Choroid plexus epithelial cell (primary cell): ENCODE measurements around the gene CLIP2.
"Not testable (repeated sequence)": the region's sequence is repeated elsewhere in the genome, so short reads cannot be mapped to it uniquely, and the experiment has no call there.

ENCODE experiments used
- DNase-seq: peaks from one replicate; pipeline ENCODE4 v3.0.0-alpha.2; 2010; ENCODE audit warnings: low read depth
- H3K4me3 ChIP-seq: 2 replicates; pipeline ENCODE4 v1.5.1; 2011; ENCODE audit warnings: low read depth, mild to moderate bottlenecking, control low read depth, low read length, moderate library complexity
- CTCF ChIP-seq: conservative IDR thresholded peaks from 2 replicates; pipeline ENCODE4 v1.5.1; 2011; ENCODE audit warnings: low read depth, mild to moderate bottlenecking, control low read depth, inconsistent platforms, low read length, moderate library complexity

The CLIP2 gene

GRCh38 chr7:74253835-74254128, 35.4 kb upstream of the CLIP2 start:
- DNase-seq, result no peak
- H3K4me3 ChIP-seq, result peak overlapping the region; percentile 99
- no peak for TF ChIP-seq CTCF

GRCh38 chr7:74254129-74254857, 34.9 kb upstream of the CLIP2 start, which contains the start of gene RFC2:
Gene RFC2, minus strand, starts transcription at chr7:74254399. Its CDS starts 16 bp downstream, at chr7:74254383.
- H3K4me3 ChIP-seq, result peak within 1 kb of the TSS; percentile 99
- DNase-seq, result peak; percentile 96
- TF ChIP-seq CTCF, result peak; percentile 21

GRCh38 chr7:74254858-74255379, 34.3 kb upstream of the CLIP2 start:
- DNase-seq, result peak; percentile 20
- H3K4me3 ChIP-seq, result peak overlapping the region; percentile 99
- no peak for TF ChIP-seq CTCF

GRCh38 chr7:74255461-74255860, 33.7 kb upstream of the CLIP2 start:
- not testable (repeated sequence) for DNase-seq, H3K4me3 ChIP-seq

GRCh38 chr7:74256491-74257408, 32.5 kb upstream of the CLIP2 start:
- TF ChIP-seq CTCF, result no peak
- H3K4me3 ChIP-seq, result no peak overlapping the region
- DNase-seq, result peak; percentile 97

GRCh38 chr7:74258639-74259038, 30.6 kb upstream of the CLIP2 start:
- TF ChIP-seq CTCF, result no peak
- no peak overlapping the region for H3K4me3 ChIP-seq
- no peak for DNase-seq

- DNase-seq, result no peak
- no peak for TF ChIP-seq CTCF
- no peak overlapping the region for H3K4me3 ChIP-seq
Measured at GRCh38 chr7:74262639-74263398, 26.4 kb upstream of the CLIP2 start.
